Stimulated activated CD8-positive, alpha-beta memory T cell treated with anti-CD3 and anti-CD28 coated beads, Interleukin-7, amount 100 ng/mL, for 24 hours (primary cell): ENCODE measurements around the gene DLX4.

Experiments used
- DNase-seq: peaks from one replicate; pipeline ENCODE4 v3.0.0-alpha.2; 2020; ENCODE audit warnings: low read depth

Gene DLX4

GRCh38 chr17:50014471-50015088 is 45.6 kb downstream of the DLX4 start:
- DNase-seq = no peak

GRCh38 chr17:50015146-50015545 is 46.2 kb downstream of the DLX4 start:
- no peak for DNase-seq

GRCh38 chr17:50018909-50019308 is 49.9 kb downstream of the DLX4 start:
- DNase-seq = no peak

GRCh38 chr17:50020841-50021599 is 52.0 kb downstream of the DLX4 start:
- no peak for DNase-seq

- DNase-seq = no peak
Measured at GRCh38 chr17:50021681-50022370, 52.8 kb downstream of the DLX4 start.

- DNase-seq = no peak
Measured at GRCh38 chr17:50022463-50023130, 53.6 kb downstream of the DLX4 start.

DNA sequence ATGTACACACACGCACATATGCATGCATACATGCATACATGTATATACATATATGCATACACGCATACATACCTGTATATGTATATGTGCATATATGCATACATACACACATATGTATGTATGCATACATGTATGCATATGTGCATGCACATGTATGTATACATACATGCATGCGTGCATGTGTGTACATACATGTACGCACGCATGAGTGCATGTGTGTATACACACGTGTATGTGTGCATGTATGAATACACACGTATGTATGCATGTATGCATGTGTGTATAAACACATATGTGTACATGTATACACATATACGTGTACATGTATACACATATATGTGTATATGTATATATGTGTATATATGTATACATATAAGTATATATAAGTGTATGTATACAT is 54.5 kb downstream of the DLX4 start:
- DNase-seq = no peak
